K562 (cell line): ENCODE data around the gene HDAC7.

ENCODE experiments used
- ELF2 ChIP-seq: fragments of 250-450 bp; sonication (Bioruptor Pico); IDR thresholded peaks from 2 replicates; pipeline ENCODE4 v1.5.0; 2021; ENCODE audit warnings: mild to moderate bottlenecking
- EP300 ChIP-seq: IDR thresholded peaks from 2 replicates; pipeline ENCODE4 v1.6.1; 2012; ENCODE audit warnings: low read length, improper control_type of control experiment
- EZH2 ChIP-seq: IDR thresholded peaks from 2 replicates; pipeline ENCODE4 v1.6.1; 2012; ENCODE audit warnings: low read depth, mild to moderate bottlenecking, inconsistent platforms, low read length, borderline replicate concordance
- PCBP1 ChIP-seq: fragments of 200-400 bp; formaldehyde crosslinking; IDR thresholded peaks from 2 replicates; pipeline ENCODE4 v1.6.1; 2018; ENCODE audit warnings: mild to moderate bottlenecking, low read depth, low read length; ENCODE audit not compliant: poor library complexity, severe bottlenecking
- POLR2A ChIP-seq: fragments of 450-650 bp; conservative IDR thresholded peaks from 2 replicates; pipeline ENCODE4 v1.6.1; 2016
- RB1 ChIP-seq: fragments of 450-650 bp; IDR thresholded peaks from 2 replicates; pipeline ENCODE4 v1.6.1; 2017; ENCODE audit warnings: low read depth, mild to moderate bottlenecking
- SIN3A ChIP-seq, 2 experiments: fragments of 150-350 bp in 1 of 2; IDR thresholded peaks; 2 replicates each; pipeline ENCODE4 v1.6.1; 2011 to 2016; ENCODE audit warnings: borderline replicate concordance in 2 of 2, low read depth in 2 of 2, low read length in 2 of 2, mild to moderate bottlenecking in 2 of 2, moderate library complexity in 2 of 2; ENCODE audit not compliant: control insufficient read depth in 1 of 2
- TF ChIP-seq, protein P1 (sequence below): sonication (generic); formaldehyde crosslinking; IDR thresholded peaks from 2 replicates; pipeline ENCODE4 v1.8.1; 2022; ENCODE audit warnings: missing genetic modification reagents
- TF ChIP-seq, protein P2 (sequence below): sonication (generic); formaldehyde crosslinking; IDR thresholded peaks from 2 replicates; pipeline ENCODE4 v1.8.1; 2023; ENCODE audit warnings: mild to moderate bottlenecking, missing genetic modification reagents
- TF ChIP-seq, protein P3 (sequence below), 3 experiments: IDR thresholded peaks in 2 of 3; conservative IDR thresholded peaks in 1 of 3; 2 replicates each; pipeline ENCODE4 v1.5.1; 2011 to 2012; ENCODE audit warnings: low read length in 3 of 3, mild to moderate bottlenecking in 3 of 3, control low read depth in 2 of 3, improper control_type of control experiment in 1 of 3, inconsistent platforms in 1 of 3, low read depth in 1 of 3, mixed read lengths in 1 of 3, moderate library complexity in 1 of 3; ENCODE audit not compliant: insufficient read depth in 2 of 3

DNA sequence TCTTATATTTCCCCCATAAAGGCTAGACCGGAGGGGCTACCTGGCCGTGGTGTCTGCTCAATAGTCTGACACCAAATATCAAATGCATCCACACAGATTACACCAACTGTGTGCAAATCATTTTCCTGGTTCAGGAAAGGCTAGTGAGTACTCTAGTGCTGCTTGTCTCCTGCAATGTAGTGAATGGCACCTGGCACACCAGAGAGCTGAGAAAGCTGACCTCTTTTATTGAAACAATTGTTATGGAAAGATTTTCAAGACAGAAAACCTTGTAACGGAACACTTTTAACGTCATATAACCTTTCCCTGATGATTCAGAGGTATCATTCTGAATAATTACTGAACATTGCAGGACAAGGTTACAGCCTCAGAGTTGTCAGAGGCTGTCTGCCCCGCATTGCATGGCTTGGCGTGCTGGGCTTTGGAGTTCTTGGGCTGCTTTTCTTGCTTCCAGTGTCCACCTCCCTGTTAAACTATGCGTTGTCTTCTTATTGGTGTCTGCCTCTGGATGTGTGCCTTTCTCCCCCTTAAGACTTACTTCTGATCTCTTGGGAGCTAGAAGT is 40.7 kb upstream of the HDAC7 start:
- TF ChIP-seq ELF2 (CRISPR knock-in tag) (no peak), POLR2A (no peak), EP300 (no peak), PCBP1 (no peak), RB1 (no peak), EZH2 (no peak), SIN3A (IDR thresholded peaks at IDR 0.05; ENCODE audit: borderline replicate concordance in 2 of 2, control insufficient read depth in 1 of 2, low read depth in 2 of 2, low read length in 2 of 2) (no peak)
- TF ChIP-seq, protein P1, sequence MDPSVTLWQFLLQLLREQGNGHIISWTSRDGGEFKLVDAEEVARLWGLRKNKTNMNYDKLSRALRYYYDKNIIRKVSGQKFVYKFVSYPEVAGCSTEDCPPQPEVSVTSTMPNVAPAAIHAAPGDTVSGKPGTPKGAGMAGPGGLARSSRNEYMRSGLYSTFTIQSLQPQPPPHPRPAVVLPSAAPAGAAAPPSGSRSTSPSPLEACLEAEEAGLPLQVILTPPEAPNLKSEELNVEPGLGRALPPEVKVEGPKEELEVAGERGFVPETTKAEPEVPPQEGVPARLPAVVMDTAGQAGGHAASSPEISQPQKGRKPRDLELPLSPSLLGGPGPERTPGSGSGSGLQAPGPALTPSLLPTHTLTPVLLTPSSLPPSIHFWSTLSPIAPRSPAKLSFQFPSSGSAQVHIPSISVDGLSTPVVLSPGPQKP: no peak
- TF ChIP-seq, protein P2, sequence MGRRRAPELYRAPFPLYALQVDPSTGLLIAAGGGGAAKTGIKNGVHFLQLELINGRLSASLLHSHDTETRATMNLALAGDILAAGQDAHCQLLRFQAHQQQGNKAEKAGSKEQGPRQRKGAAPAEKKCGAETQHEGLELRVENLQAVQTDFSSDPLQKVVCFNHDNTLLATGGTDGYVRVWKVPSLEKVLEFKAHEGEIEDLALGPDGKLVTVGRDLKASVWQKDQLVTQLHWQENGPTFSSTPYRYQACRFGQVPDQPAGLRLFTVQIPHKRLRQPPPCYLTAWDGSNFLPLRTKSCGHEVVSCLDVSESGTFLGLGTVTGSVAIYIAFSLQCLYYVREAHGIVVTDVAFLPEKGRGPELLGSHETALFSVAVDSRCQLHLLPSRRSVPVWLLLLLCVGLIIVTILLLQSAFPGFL: no peak
- TF ChIP-seq, protein P3, sequence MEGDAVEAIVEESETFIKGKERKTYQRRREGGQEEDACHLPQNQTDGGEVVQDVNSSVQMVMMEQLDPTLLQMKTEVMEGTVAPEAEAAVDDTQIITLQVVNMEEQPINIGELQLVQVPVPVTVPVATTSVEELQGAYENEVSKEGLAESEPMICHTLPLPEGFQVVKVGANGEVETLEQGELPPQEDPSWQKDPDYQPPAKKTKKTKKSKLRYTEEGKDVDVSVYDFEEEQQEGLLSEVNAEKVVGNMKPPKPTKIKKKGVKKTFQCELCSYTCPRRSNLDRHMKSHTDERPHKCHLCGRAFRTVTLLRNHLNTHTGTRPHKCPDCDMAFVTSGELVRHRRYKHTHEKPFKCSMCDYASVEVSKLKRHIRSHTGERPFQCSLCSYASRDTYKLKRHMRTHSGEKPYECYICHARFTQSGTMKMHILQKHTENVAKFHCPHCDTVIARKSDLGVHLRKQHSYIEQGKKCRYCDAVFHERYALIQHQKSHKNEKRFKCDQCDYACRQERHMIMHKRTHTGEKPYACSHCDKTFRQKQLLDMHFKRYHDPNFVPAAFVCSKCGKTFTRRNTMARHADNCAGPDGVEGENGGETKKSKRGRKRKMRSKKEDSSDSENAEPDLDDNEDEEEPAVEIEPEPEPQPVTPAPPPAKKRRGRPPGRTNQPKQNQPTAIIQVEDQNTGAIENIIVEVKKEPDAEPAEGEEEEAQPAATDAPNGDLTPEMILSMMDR (IDR thresholded peaks at IDR 0.05 in 2 of 3, conservative IDR thresholded peaks at IDR 0.05 in 1 of 3; ENCODE audit: insufficient read depth in 2 of 3, low read depth in 1 of 3, low read length in 3 of 3): no peak
